Astrocyte (in vitro differentiated cells and primary cell): Measurements from ENCODE around the gene REL. TPM values are rescaled to one million over a fixed set of nuclear protein-coding genes. Genes with fewer than 3 reads are reported as not detected.
A peak's percentile ranks its signal among the peaks of the same experiment; 100 is the strongest.

Source experiments
- DNase-seq: peaks from one replicate; pipeline ENCODE4 v3.0.0-alpha.2; 2010; ENCODE audit warnings: low read depth
- FAIRE-seq: peaks from 2 replicates; lab custom pipeline; 2011; peaks lifted over from hg19 to GRCh38; lab: Jason Lieb, UNC
- H2AFZ ChIP-seq: 2 replicates; pipeline ENCODE4 v1.6.0; 2012; ENCODE audit warnings: low read depth, low read length, inconsistent platforms
- H3K27ac ChIP-seq: 2 replicates; pipeline ENCODE4 v1.5.1; 2011; ENCODE audit warnings: low read depth, low read length, inconsistent platforms
- H3K27me3 ChIP-seq: 2 replicates; pipeline ENCODE4 v1.6.0; 2011; ENCODE audit warnings: low read length, inconsistent platforms; ENCODE audit not compliant: insufficient read depth
- H3K36me3 ChIP-seq: 2 replicates; pipeline ENCODE4 v1.5.1; 2011; ENCODE audit warnings: low read length, inconsistent platforms; ENCODE audit not compliant: insufficient read depth
- H3K4me1 ChIP-seq: 2 replicates; pipeline ENCODE4 v1.5.1; 2011; ENCODE audit warnings: low read length, inconsistent platforms; ENCODE audit not compliant: insufficient read depth
- H3K4me2 ChIP-seq: 2 replicates; pipeline ENCODE4 v1.6.0; 2012; ENCODE audit warnings: low read length, inconsistent platforms
- H3K4me3 ChIP-seq: 2 replicates; pipeline ENCODE4 v1.5.1; 2011; ENCODE audit warnings: low read depth, mild to moderate bottlenecking, low read length, inconsistent platforms; ENCODE audit not compliant: insufficient read depth
- H3K79me2 ChIP-seq: 2 replicates; pipeline ENCODE4 v1.6.0; 2012; ENCODE audit warnings: mild to moderate bottlenecking, low read length, inconsistent platforms; ENCODE audit not compliant: insufficient read depth
- H3K9ac ChIP-seq: 2 replicates; pipeline ENCODE4 v1.6.0; 2012; ENCODE audit warnings: mild to moderate bottlenecking, low read length, inconsistent platforms
- H3K9me3 ChIP-seq: 2 replicates; pipeline ENCODE4 v1.5.1; 2012; ENCODE audit warnings: low read depth, mild to moderate bottlenecking, low read length, inconsistent platforms; ENCODE audit not compliant: insufficient read depth
- H4K20me1 ChIP-seq: 2 replicates; pipeline ENCODE4 v1.6.0; 2012; ENCODE audit warnings: low read length, inconsistent platforms; ENCODE audit not compliant: insufficient read depth
- H3K27ac Mint-ChIP-seq: one replicate; pipeline ENCODE4 v1.8.0; 2021; ENCODE audit warnings: mild to moderate bottlenecking, mixed read lengths; ENCODE audit not compliant: unreplicated experiment
- H3K27me3 Mint-ChIP-seq: one replicate; pipeline ENCODE4 v1.8.0; 2021; ENCODE audit warnings: low read depth, mixed read lengths; ENCODE audit not compliant: unreplicated experiment
- H3K36me3 Mint-ChIP-seq: one replicate; pipeline ENCODE4 v1.8.0; 2021; ENCODE audit warnings: low read depth, mixed read lengths; ENCODE audit not compliant: unreplicated experiment
- H3K4me1 Mint-ChIP-seq: one replicate; pipeline ENCODE4 v1.8.0; 2021; ENCODE audit warnings: low read depth, mixed read lengths; ENCODE audit not compliant: unreplicated experiment
- H3K4me3 Mint-ChIP-seq: one replicate; pipeline ENCODE4 v1.8.0; 2021; ENCODE audit warnings: mild to moderate bottlenecking, moderate library complexity, mixed read lengths; ENCODE audit not compliant: unreplicated experiment
- H3K9me3 Mint-ChIP-seq: one replicate; pipeline ENCODE4 v1.8.0; 2021; ENCODE audit warnings: mild to moderate bottlenecking, mixed read lengths; ENCODE audit not compliant: unreplicated experiment
- EZH2 ChIP-seq: IDR thresholded peaks from 2 replicates; pipeline ENCODE4 v1.6.1; 2012; ENCODE audit warnings: mild to moderate bottlenecking, low read length, inconsistent platforms; ENCODE audit not compliant: insufficient read depth
- total RNA-seq: library from RNA; stranded (reverse); gene quantifications from 2 replicates; pipeline ENCODE4 v1.2.1, GENCODE V29; 2021
- TF ChIP-seq, protein P1 (sequence below): IDR thresholded peaks from 2 replicates; pipeline ENCODE4 v1.5.1; 2011; ENCODE audit warnings: low read depth, mild to moderate bottlenecking, inconsistent platforms, low read length, moderate library complexity; ENCODE audit not compliant: insufficient read depth

The REL gene
- total RNA-seq, 1 donor from 2014 or later, result 6.5 TPM

GRCh38 chr2:60961457-60961856 is 80.1 kb downstream of the REL start:
- H2AFZ ChIP-seq, result no peak overlapping the region
- no peak overlapping the region for H3K4me3 ChIP-seq
- H3K9me3 Mint-ChIP-seq, result no peaks in the 10 kb centered on the region
- H3K36me3 ChIP-seq, result no peaks in the 10 kb centered on the region
- no peaks in the 10 kb centered on the region for H4K20me1 ChIP-seq
- no peak overlapping the region for H3K9ac ChIP-seq
- DNase-seq (peak; percentile 26), FAIRE-seq (no peak)
- H3K27ac ChIP-seq, result no peak overlapping the region
- no peak overlapping the region for H3K27ac Mint-ChIP-seq
- H3K4me1 Mint-ChIP-seq, result peaks cover 5% of the 10 kb centered on the region
- no peaks in the 10 kb centered on the region for H3K9me3 ChIP-seq
- H3K79me2 ChIP-seq, result no peaks in the 10 kb centered on the region
- H3K4me2 ChIP-seq, result no peak overlapping the region
- H3K4me1 ChIP-seq, result peaks cover 8% of the 10 kb centered on the region
- H3K4me3 Mint-ChIP-seq, result no peak overlapping the region
- TF ChIP-seq, protein P1, sequence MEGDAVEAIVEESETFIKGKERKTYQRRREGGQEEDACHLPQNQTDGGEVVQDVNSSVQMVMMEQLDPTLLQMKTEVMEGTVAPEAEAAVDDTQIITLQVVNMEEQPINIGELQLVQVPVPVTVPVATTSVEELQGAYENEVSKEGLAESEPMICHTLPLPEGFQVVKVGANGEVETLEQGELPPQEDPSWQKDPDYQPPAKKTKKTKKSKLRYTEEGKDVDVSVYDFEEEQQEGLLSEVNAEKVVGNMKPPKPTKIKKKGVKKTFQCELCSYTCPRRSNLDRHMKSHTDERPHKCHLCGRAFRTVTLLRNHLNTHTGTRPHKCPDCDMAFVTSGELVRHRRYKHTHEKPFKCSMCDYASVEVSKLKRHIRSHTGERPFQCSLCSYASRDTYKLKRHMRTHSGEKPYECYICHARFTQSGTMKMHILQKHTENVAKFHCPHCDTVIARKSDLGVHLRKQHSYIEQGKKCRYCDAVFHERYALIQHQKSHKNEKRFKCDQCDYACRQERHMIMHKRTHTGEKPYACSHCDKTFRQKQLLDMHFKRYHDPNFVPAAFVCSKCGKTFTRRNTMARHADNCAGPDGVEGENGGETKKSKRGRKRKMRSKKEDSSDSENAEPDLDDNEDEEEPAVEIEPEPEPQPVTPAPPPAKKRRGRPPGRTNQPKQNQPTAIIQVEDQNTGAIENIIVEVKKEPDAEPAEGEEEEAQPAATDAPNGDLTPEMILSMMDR, result no peak
- no peak for TF ChIP-seq EZH2
- H3K27me3 ChIP-seq, result no peaks in the 10 kb centered on the region
- H3K36me3 Mint-ChIP-seq, result peaks cover 7% of the 10 kb centered on the region
- no peaks in the 10 kb centered on the region for H3K27me3 Mint-ChIP-seq

GRCh38 chr2:60962528-60962927 is 81.2 kb downstream of the REL start:
- Histone ChIP-seq H3K4me1 (peaks cover 8% of the 10 kb centered on the region), H2AFZ (no peak overlapping the region), H3K79me2 (no peaks in the 10 kb centered on the region), H3K9me3 (no peaks in the 10 kb centered on the region), H4K20me1 (no peaks in the 10 kb centered on the region), H3K36me3 (no peaks in the 10 kb centered on the region), H3K27ac (no peak overlapping the region), H3K4me3 (no peak overlapping the region), H3K4me2 (no peak overlapping the region), H3K27me3 (no peaks in the 10 kb centered on the region), H3K9ac (no peak overlapping the region)
- no peak overlapping the region for H3K27ac Mint-ChIP-seq
- H3K27me3 Mint-ChIP-seq, result no peaks in the 10 kb centered on the region
- no peak overlapping the region for H3K4me3 Mint-ChIP-seq
- H3K9me3 Mint-ChIP-seq, result no peaks in the 10 kb centered on the region
- DNase-seq (no peak), FAIRE-seq (no peak)
- peaks cover 7% of the 10 kb centered on the region for H3K36me3 Mint-ChIP-seq
- peaks cover 5% of the 10 kb centered on the region for H3K4me1 Mint-ChIP-seq
- TF ChIP-seq, protein P1, result no peak
- no peak for TF ChIP-seq EZH2

GRCh38 chr2:60963190-60963589 is 81.8 kb downstream of the REL start:
- Histone ChIP-seq H3K4me2 (no peak overlapping the region), H3K4me3 (no peak overlapping the region), H3K4me1 (peaks cover 7% of the 10 kb centered on the region), H3K27me3 (no peaks in the 10 kb centered on the region), H3K9ac (no peak overlapping the region), H2AFZ (no peak overlapping the region), H3K36me3 (no peaks in the 10 kb centered on the region), H4K20me1 (no peaks in the 10 kb centered on the region), H3K27ac (no peak overlapping the region), H3K9me3 (no peaks in the 10 kb centered on the region), H3K79me2 (no peaks in the 10 kb centered on the region)
- peaks cover 5% of the 10 kb centered on the region for H3K4me1 Mint-ChIP-seq
- H3K27me3 Mint-ChIP-seq, result no peaks in the 10 kb centered on the region
- H3K9me3 Mint-ChIP-seq, result no peaks in the 10 kb centered on the region
- no peak overlapping the region for H3K4me3 Mint-ChIP-seq
- TF ChIP-seq, protein P1, result no peak
- TF ChIP-seq EZH2, result no peak
- no peak overlapping the region for H3K27ac Mint-ChIP-seq
- H3K36me3 Mint-ChIP-seq, result peaks cover 3% of the 10 kb centered on the region
- DNase-seq (no peak), FAIRE-seq (no peak)
